ENCODE measurements around the gene FHIT.
"Not testable (repeated sequence)": the region's sequence is repeated elsewhere in the genome, so short reads cannot be mapped to it uniquely, and the experiment has no call there.

The FHIT gene

GRCh38 chr3:59836531-59836930 lies 1414.7 kb downstream of the FHIT start:
- DNase-seq, result no peak

GRCh38 chr3:59832702-59833101 lies 1418.5 kb downstream of the FHIT start:
- DNase-seq, result no peak

- no peak for DNase-seq
These were observed 1419.0 kb downstream of the FHIT start for GRCh38 chr3:59832241-59832640.

- DNase-seq, result no peak
These were observed 1419.9 kb downstream of the FHIT start for GRCh38 chr3:59831394-59831793.

GRCh38 chr3:59829527-59829926 lies 1421.7 kb downstream of the FHIT start:
- no peak for DNase-seq

- DNase-seq, result no peak
These were observed 1426.4 kb downstream of the FHIT start for GRCh38 chr3:59824876-59825275.

- no peak for DNase-seq
These were observed 1430.0 kb downstream of the FHIT start for GRCh38 chr3:59821274-59821673.

- DNase-seq, result no peak
These were observed 1430.8 kb downstream of the FHIT start for GRCh38 chr3:59820352-59820934.

- DNase-seq, result no peak
These were observed 1432.3 kb downstream of the FHIT start for GRCh38 chr3:59818919-59819300.

- no peak for DNase-seq
These were observed 1433.0 kb downstream of the FHIT start for GRCh38 chr3:59818033-59818918.

GRCh38 chr3:59817511-59817910 lies 1433.7 kb downstream of the FHIT start:
- DNase-seq, result no peak

GRCh38 chr3:59816312-59816711 lies 1434.9 kb downstream of the FHIT start:
- DNase-seq, result no peak

- no peak for DNase-seq
These were observed 1438.1 kb downstream of the FHIT start for GRCh38 chr3:59813148-59813538.

- no peak for DNase-seq
These were observed 1438.8 kb downstream of the FHIT start for GRCh38 chr3:59812237-59813147.

GRCh38 chr3:59811160-59811559 lies 1440.1 kb downstream of the FHIT start:
- no peak for DNase-seq

GRCh38 chr3:59810606-59811005 lies 1440.6 kb downstream of the FHIT start:
- no peak for DNase-seq

GRCh38 chr3:59809710-59810444 lies 1441.4 kb downstream of the FHIT start:
- DNase-seq, result no peak

- no peak for DNase-seq
These were observed 1442.2 kb downstream of the FHIT start for GRCh38 chr3:59809016-59809415.

GRCh38 chr3:59808446-59808845 lies 1442.8 kb downstream of the FHIT start:
- no peak for DNase-seq

GRCh38 chr3:59803268-59803667 lies 1448.0 kb downstream of the FHIT start:
- no peak for DNase-seq

GRCh38 chr3:59802453-59802852 lies 1448.8 kb downstream of the FHIT start:
- not testable (repeated sequence) for DNase-seq

- no peak for DNase-seq
These were observed 1449.2 kb downstream of the FHIT start for GRCh38 chr3:59802045-59802444.

- DNase-seq, result no peak
These were observed 1450.8 kb downstream of the FHIT start for GRCh38 chr3:59800481-59800880.

Data from activated gamma-delta T cell treated with Interleukin-2 at 50 U/mL for 16 hours (primary cell).